Dedifferentiated amniotic fluid mesenchymal stem cell (primary cell): Measurements from ENCODE around the gene SEC24D.
"Not testable (repeated sequence)": the region's sequence is repeated elsewhere in the genome, so short reads cannot be mapped to it uniquely, and the experiment has no call there.

Source experiments
- DNase-seq: peaks from one replicate; pipeline ENCODE4 v3.0.0-alpha.2; 2016; ENCODE audit errors: extremely low spot score

Gene SEC24D, protein sequence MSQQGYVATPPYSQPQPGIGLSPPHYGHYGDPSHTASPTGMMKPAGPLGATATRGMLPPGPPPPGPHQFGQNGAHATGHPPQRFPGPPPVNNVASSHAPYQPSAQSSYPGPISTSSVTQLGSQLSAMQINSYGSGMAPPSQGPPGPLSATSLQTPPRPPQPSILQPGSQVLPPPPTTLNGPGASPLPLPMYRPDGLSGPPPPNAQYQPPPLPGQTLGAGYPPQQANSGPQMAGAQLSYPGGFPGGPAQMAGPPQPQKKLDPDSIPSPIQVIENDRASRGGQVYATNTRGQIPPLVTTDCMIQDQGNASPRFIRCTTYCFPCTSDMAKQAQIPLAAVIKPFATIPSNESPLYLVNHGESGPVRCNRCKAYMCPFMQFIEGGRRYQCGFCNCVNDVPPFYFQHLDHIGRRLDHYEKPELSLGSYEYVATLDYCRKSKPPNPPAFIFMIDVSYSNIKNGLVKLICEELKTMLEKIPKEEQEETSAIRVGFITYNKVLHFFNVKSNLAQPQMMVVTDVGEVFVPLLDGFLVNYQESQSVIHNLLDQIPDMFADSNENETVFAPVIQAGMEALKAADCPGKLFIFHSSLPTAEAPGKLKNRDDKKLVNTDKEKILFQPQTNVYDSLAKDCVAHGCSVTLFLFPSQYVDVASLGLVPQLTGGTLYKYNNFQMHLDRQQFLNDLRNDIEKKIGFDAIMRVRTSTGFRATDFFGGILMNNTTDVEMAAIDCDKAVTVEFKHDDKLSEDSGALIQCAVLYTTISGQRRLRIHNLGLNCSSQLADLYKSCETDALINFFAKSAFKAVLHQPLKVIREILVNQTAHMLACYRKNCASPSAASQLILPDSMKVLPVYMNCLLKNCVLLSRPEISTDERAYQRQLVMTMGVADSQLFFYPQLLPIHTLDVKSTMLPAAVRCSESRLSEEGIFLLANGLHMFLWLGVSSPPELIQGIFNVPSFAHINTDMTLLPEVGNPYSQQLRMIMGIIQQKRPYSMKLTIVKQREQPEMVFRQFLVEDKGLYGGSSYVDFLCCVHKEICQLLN

DNA sequence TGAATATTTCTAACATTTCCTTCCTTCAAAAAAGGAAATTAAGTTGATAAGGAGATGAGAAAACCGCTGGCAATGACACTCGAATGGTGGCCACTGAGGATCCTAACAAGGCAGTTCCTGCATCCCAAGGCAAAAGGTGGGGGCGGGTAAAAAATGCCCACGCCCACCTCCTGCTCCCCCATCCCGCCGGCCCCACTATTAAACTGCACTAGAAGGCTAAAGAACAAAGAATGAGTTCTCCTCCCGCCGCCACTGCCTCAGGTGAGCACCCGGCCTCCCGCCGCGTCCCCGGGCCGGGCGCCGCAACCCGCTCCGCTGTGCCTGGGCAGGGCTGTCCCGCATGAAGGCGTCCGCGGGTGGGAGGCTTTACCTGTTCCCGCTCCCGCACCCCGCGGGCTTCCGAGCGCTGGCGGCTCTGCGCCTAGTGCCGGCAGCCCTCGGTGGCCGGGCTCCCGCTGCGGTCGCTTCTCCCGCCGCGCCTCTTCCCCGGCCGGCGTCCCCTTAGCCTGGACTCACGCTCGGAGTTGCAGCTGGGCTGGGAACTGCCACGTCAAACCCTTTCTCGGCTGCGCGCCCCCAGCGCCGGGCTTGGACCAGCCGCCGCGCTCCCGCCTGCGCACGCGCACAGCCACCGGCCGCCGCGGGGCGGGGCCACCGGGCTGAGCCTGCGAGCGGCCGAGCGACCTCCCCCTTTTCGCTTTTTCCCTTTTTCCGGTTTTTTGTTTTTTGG, at the start of gene SEC24D:
SEC24D (minus strand) TSS at position 556 of the 730 bp plus-strand sequence. CDS start 2,430 bp downstream, outside the sequence.
- peak; percentile 83 for DNase-seq

DNA sequence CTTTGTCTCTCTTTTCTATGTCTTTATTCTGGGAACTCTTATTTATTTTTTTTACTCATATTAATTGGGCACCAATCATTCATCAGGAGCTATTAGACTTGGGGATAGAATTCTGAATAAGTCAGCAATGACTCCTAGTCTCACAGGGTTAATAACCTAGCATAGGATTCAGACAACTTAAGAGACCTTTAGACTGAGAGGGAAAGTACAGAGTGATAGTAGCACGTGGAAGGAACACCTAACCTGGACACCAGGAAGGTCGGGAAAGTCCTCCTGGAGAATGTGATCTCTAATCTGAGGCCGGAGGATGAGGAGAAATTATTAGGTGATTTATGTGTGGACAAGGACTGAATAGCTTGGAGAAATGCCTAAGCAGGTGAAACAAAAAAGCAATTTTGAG, 48.8 kb upstream of the SEC24D start:
- no peak for DNase-seq

GRCh38 chr4:118883861-118884260, 47.9 kb upstream of the SEC24D start:
- no peak for DNase-seq

- DNase-seq: no peak
These were observed 45.7 kb upstream of the SEC24D start for GRCh38 chr4:118881512-118882146.

DNA sequence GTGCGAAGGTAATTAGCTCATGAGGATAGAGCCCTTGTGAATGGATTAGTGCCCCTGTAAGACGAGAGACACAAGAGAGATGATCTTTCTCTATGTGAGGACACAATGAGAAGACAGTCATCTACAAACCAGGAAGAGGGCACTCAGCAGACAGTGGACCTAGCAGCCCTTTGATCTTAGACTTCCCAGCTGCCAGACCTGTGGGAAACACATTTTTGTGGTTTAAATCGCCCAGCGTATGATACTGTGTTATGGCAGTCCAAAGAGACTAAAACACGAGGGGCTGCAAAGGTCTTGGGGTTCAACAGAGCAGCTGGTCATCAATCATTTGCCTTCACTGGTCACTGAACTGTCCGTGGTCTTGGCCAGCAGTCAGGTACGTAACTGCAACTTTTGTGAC, 43.5 kb upstream of the SEC24D start:
- DNase-seq: no peak

GRCh38 chr4:118878507-118878906, 42.6 kb upstream of the SEC24D start:
- not testable (repeated sequence) for DNase-seq

DNA sequence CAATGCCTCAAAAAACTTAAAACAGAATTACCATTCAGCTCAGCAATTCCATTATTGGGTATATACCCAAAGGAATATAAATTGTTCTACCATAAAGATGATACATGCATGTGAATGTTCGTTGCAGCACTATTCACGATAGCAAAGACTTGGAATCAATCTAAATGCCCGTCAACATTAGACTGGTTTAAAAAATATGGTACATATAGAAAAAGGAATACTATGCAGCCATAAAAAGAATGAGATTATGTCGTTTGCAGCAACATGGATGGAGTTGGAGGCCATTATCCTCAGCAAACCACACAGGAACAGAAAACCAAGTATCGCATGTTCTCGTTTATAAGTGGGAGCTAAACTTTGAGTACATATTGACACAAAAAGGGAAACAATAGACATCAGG, 41.9 kb upstream of the SEC24D start:
- no peak for DNase-seq

DNA sequence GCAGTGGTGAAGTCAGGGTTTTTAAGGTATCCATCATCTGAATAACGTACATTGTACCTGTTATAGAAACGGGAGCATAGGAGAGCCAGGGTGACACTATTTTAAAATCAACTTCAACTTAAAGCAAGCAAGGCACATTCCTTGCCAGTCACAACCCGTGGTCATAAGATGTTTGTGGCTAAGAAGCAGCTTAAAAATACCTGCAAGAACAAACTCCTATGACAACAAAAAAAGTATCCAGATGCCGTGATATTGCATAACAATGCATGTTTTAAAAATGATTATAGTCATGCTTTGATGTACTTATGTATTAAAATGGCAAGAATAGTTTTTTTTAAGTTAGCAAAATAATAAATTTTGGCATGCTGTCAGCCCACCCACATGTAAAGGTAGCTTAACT, 36.3 kb upstream of the SEC24D start:
- DNase-seq: no peak

DNA sequence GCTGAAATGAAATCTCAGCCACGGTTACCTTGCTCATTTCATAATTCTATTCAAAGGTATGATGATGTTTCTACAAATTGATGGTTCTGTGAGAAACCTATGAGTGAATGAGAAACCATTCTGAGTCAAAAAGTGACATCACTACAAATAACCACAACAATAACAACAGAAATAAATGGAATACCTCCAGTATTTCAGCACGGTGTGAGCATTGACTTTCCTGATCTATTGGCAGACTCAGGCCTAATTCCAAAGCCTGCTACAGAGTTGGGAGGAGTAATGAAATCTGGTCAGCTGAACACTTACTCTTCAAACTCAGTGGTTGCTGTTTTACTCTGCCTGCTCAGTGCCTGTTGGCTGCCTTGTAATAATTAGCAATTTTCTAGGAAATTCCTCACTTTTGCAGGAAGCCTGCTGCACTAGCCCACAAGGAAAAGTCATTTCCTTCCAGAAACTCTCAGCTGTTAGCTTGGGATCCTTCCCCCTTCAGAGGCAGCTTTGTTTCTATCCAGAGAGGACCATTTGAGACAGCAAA, 33.9 kb upstream of the SEC24D start:
- peak; percentile 28 for DNase-seq

DNA sequence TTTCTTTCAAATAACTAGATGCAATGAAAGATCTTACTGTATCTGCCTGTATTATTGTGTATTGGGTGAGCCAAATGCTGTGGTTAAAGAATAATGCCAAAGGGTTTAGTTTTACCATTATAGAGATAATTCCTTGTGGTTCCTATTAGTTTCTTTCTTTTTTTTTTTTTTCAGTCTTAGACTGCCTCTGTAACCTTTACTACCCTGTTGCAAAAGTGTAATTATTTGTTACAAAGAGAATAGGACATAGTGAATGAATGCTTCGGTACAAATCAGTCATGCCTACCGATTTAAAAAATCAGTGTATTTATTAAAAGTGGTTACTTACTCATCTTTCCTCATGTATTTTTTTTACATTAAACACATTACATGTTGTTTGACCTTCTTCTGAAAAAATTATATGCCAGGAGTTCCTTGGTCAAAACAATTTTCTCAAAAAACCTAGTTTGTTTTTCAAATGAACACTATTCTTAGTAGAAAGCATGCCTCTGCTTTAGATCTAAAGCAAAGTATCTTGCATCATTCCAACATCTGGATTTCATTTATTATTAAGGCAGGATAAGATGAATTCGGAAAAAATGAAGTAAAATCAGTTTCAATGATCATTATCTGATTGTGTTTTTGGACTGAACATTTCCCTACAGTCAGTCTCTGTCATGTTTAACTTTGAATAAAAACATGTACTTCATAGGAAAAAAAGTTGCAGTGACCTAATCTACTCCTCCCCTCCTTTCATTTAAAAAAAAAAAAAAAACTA, 31.6 kb upstream of the SEC24D start:
- DNase-seq: peak; percentile 76

DNA sequence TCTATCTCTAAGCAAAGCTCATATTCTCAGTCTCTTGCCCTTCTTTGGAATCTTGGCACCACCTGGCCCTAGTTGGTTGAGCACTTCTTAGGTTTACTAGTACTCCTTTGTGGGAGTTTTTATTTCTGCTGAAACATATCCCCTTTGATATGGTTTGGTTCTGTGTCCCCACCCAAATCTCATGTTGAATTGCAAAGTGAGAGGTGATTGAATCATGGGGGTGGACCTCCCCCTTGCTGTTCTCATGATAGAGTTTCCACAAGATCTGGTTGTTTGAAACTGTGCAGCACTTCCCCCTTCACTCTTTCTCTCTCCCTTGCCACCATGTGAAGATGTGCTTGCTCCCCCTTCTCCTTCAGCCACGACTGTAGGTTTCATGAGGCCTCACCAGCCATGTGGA, 30.5 kb upstream of the SEC24D start:
- DNase-seq: no peak

GRCh38 chr4:118865091-118865708, 29.3 kb upstream of the SEC24D start:
- peak; percentile 33 for DNase-seq

DNA sequence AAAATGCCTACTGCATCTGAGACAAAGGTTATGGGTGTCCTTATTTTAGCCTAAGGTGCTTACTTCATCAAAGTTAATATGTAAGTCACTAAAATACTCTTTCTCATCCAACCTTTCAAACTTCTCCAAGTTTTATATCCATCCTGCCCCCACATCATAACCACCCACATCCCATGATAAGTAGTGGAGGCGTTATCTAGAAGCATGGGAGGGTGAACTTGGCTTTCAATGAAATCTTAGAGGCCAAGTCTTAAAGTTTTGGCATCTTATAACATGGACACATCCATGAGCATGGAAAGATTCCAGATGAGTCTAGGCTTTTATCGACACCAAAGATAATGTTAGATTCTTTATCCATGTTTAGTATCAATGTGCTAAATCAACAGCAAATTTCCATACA, 22.9 kb upstream of the SEC24D start:
- DNase-seq: no peak

DNA sequence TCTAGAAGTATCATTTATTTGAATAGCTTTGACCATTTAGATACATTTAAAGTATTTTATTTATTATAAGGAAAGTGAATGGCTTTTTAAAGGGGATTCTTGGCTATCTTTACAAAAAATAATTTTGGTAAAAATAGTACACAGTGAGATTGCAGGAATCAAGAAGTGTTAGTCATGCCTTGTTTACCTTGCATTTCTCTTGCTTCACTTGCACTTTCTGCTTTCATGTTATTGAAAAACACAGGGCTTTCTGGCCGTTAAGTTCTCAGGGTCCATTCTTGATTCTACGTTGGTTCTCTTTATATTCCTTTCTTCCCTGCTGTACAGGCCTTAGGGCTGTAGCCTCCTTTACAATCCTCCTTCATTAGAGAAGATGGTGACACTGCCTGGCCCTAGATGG, 21.8 kb upstream of the SEC24D start:
- DNase-seq: no peak

GRCh38 chr4:118850488-118851173, 14.7 kb upstream of the SEC24D start:
- no peak for DNase-seq

DNA sequence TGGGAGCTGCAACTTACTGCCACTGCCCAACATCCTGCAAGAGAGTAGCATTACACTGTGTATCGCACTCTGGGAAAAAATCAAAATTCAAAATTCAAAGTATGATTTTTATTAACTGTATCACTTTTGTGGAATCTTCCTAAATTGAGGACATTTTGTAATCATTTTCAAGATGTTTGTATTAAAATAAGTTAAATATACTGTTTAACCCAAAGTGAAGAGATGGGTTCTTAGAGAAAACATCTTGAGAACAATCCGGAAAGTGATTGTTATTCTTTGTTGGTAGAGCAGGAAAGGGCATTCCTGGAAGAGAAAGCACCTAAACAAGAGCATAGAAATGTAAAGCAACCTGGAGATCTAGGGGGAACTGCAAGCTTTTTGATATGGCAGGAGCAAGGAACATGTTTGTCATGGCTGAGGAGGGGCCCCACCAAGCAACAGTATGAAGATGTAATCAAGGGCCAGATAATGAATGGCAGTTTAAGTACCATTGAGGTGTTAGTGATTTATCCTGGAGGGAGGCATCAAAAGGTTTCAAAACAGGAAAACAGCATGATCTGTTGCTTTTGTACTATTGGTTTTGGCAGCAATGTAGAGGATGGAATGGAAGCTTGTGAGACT, 14.1 kb upstream of the SEC24D start:
- DNase-seq: no peak

DNA sequence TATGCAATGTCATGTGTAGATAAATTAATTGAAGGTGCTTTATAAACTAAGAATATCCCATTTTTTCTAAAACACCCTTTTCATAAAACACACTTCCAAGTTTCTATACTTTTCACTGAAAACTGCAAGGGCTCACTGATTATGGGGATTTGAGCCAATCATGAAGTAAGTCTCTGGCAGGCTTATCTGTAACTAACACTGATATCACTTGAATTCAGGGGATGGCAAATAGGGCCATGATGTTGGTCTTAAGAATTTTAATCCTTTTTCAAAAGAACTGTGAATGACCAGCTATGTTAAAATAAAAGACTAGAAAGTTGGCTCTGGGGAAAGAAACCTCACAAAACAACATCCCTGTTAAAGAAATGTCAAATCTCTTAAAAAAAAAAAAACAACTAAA, 13.0 kb upstream of the SEC24D start:
- no peak for DNase-seq

DNA sequence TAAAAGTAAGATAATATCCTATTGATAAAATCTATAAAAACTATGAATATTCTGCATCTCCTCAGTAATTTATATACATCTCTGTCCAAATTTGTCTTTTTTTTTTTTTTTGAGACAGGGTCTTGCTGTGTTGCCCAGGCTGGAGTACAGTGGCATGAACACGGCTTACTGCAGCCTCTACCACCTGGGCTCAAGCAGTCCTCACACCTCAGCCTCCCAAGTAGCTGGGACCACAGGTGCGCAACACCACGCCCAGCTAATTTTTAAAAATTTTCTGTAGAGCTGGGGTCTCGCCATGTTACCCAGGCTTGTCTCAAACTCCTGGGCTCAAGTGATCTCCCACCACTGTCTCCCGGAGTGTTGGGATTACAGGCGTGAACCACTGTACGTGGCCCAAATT, 12.3 kb upstream of the SEC24D start:
- DNase-seq: no peak

DNA sequence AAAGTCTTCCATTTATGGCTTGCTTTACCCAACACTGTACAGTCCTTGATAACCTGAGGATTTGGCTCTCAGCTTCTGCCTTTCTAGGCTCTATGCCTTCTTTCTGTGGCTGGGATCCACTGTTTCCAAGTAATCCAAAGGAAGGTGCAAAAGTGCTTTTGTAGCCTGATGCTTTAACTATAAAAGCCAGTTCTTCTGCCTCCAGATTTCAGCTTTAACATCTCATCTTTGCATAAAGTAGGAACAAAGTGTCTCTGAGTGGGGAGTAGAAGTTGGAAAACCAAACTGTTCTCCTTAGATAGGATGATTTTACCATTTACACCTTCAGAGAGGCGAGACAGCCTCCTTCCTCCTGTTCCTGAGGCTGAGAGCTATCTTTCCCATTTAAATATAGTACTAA, 11.1 kb upstream of the SEC24D start:
- DNase-seq: no peak
